HUDEP-2 (cell line): ENCODE results near the gene SIK2.
A peak's percentile ranks its signal among the peaks of the same experiment; 100 is the strongest.
"Not testable (repeated sequence)": the region's sequence is repeated elsewhere in the genome, so short reads cannot be mapped to it uniquely, and the experiment has no call there.

ENCODE experiments used
- DNase-seq, 76 experiments: peaks; one replicate each; lab custom pipeline; 2025; ENCODE audit not compliant: unreplicated experiment in 76 of 76; lab: John Stamatoyannopoulos, UW

The SIK2 gene

DNA sequence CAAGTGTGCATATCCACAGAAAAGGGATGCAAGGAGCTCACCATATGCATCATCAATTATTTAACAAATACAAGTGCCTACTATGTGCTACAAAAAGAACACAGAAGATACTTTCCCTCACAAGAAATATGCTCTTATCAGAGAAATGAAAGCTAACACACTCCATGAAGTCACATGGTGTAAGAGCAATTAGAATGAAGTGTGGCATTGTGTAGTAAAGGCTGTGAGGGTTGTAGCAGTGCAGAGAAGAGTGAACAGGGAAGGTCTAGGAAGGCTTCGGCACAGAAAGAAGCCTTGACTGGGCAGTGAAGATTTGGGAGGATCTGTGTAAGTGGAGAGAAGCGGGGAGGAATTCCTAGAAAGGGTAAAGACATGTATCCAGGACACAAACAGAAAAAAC, 141.5 kb downstream of the SIK2 start:
- no peak for DNase-seq

DNA sequence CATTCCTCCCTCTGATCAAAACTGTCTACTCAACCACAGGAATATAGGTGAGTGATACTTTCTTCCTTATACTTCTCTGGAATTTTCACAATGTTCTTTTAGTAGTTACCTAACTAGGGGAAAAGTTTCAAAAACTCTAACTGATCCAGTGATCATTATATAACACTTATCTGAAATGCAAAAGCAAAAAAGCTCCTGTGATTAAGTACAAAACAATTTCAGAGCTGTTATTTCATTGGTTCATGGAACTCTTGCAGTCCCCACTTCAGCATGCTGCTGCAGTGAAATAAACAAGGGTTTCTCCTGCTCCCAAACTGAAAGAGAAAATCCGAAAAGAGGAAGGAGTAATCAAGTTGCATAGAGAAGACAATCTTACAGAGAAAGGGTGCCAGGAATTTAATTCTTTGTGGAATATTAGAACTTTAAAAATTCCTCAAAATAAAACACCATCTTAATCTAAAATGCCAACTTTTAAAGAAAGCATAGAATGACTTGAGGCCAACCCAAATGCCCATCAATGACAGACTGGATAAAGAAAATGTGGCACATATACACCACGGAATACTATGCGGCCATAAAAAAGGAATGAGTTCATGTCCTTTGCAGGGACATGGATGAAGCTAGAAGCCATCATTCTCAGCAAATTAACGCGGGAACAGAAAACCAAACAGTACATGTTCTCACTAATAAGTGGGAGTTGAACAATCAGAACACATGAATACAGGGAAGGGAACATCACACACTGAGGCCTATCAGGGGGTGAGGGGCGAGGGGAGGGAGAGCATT, 143.7 kb downstream of the SIK2 start:
- DNase-seq = no peak

GRCh38 chr11:111748035-111748804, 146.0 kb downstream of the SIK2 start:
- no peak for DNase-seq

DNA sequence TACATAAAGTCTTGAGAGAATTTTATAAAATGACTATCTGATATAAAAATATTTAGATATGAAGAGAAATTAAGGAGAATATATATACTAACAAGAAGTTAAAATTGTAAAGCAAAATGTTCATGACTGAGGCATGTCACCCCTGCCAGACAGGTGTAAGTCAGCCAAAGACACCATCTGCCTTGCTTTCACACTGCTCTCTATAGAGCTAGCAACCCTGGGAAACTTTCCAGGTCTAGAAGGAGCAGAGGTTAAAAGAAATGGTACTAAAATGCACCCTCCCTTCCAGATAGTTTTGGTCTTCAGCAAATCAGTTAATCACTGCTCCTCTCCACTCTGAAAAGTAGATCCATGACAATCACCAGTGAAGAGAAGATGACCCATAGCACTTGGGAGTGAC, 147.4 kb downstream of the SIK2 start:
- DNase-seq = no peak

DNA sequence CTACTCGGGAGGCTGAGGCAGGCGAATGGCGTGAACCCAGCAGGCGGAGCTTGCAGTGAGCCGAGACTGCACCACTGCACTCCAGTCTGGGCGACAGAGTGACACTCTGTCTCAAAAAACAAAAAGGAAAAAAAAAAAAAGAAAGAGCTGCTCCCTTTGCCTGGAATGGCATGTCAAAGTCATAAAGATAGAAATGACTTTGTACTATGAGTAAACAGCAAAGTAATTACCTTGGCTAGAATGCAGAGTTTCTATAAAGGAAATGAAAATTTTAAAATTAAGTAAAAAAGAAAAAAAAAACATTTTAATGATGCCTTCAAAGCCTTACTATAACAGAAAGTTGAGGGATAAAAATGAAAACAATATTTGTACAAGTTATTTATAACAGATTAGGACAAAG, 153.8 kb downstream of the SIK2 start:
- DNase-seq = no peak

- no peak for DNase-seq
These were observed 157.1 kb downstream of the SIK2 start for GRCh38 chr11:111759376-111759775.

GRCh38 chr11:111759778-111760407, 157.6 kb downstream of the SIK2 start:
- DNase-seq = no peak

- no peak for DNase-seq
These were observed 158.8 kb downstream of the SIK2 start for GRCh38 chr11:111761036-111761435.

DNA sequence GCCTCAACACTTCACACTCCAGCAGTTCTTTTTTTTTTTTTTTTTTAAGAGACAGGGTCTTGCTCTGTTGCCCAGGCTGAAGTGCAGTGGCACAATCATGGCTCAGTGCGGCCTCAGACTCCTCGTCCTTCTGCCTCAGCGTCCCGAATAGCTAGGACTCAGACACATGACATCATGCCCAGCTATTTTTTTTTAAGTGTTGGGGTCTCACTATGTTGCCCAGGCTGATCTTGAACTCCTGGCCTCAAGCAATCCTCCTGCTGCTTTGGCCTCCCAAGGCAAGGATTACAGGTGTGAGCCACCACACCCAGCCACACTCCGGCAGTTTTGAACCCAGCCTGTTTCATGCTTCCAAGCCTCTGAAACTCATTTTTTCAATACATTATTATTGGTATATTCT, 160.3 kb downstream of the SIK2 start:
- DNase-seq = no peak

GRCh38 chr11:111762981-111763643, 160.9 kb downstream of the SIK2 start:
- DNase-seq = peak in 4 of 76 experiments; percentile 9 to 19 (median 13)

DNA sequence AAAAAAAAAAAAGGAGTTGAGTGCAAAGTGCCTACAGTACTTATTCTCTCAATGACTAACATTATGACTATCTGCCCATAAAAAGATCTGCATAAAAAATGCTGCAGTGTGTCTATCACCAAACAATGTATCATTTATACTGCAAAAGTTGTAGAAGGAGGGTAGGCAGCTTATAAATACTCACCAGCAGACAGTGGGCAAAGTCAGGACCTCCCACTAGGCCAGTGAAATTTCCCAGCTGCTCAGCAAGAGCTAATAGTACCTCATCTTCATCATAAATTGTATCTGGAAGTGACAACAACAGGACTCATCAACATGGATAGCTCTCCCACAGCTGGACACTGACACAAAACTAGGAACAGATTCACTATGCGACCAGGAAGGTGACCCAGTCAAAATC, 162.4 kb downstream of the SIK2 start:
- DNase-seq = no peak

GRCh38 chr11:111765320-111765983, 163.2 kb downstream of the SIK2 start:
- DNase-seq = peak in 4 of 76 experiments; percentile 4 to 41 (median 34)

- DNase-seq = peak in 74 of 76 experiments; percentile 12 to 92 (median 71)
These were observed 164.0 kb downstream of the SIK2 start, which contains the start of gene PPP2R1B for GRCh38 chr11:111765984-111766833. Gene PPP2R1B, minus strand, starts transcription at chr11:111766389. Its CDS starts 28 bp downstream, at chr11:111766361.

- peak in 8 of 76 experiments; percentile 28 to 51 (median 44) for DNase-seq
These were observed 164.5 kb downstream of the SIK2 start for GRCh38 chr11:111766834-111767142.

DNA sequence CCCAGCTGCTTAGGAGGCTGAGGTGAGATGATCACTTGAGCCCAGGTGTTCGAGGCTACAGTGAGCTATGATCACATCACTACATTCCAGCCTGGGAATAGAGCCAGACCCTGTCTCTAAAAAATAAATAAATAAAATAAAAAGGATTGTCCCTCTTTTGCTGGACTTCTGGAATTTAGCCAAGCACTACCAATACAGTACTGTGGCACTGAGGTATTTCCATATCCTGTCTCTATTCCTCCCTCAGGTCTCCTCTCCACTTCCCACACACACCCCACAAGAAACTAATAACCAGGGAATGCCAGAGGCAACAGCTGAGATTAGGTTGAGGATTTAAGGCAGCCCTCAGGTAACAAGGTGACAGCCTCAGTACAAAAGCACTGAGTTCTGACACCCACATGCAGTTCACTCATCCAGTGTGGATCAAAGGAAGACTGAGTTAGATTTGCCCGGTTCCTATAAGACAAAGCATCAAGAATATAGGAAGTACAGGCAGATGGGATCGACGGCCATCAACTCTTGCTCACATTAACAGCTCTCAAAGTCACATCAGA, 168.4 kb downstream of the SIK2 start:
- no peak for DNase-seq

DNA sequence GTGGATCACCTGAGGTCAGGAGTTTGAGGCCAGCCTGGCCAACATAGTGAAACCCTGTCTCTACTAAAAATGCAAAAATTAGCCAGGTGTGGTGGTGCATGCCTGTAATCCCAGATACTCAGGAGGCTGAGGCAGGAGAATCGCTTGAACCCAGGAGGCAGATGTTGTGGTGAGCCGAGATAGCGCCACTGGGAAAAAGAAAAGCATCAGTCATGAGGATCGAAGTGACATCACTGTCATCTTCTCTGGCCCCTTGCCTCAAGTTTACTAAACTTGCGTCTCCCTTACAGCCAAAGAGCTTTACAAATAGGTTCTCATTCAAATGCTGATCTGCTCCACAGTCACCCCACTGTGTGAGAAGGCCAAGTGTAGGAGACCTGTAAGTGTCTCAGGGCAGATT, 169.0 kb downstream of the SIK2 start:
- not testable (repeated sequence) for DNase-seq

DNA sequence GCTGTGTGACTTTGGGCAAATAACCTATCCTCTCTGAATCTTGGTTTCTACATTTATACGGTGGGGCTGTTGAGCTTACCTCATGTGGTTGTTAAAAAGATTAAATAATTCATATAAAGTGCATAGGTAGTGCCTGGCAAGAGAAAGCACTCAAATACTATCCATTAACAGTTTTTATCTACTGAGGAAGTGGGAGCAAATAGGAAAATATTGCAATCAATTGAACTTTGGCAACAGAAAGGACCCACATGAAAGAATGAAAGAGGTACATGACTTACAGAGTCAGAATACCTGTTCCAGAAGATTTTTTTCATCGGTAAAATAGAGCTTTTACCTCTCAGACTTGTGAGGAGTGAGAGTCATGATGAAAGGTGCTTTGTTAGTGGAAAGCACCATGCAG, 170.3 kb downstream of the SIK2 start:
- DNase-seq = no peak

DNA sequence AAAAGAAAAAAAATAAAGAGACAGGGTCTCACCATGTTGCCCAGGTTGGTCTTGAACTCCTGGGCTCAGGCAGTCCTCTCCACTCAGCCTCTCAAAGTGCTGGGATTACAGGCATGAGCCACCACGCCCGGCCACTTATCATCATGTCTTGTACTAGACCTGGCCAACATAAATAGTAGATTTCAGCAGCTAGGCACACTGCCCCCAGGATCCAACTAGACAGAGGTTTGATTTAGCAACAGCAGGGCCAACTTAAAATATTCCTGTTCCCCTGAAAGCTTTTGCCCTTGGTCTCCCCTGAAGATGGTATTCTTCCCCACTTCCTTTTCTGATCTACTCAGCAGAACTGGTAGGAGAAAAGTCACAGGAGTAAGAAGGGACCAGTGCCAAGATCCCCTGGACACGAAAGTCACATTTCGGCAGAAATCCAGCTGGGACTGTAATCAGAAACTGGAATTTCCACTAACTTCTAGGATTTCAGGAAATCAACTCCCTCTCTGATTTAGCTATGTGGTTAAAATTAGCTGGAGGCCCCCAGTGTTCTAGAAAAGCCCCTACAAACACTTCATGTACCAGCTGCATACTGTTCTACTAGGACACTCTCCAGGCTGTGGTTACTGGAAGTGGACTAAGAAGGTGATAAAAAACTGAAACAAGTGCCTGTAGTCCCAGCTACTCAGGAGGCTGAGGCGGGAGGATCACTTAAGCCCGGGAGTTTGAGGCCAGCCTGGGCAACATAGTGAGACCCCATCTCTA, 172.9 kb downstream of the SIK2 start:
- DNase-seq = peak in 1 of 76 experiments; percentile 8
